Glutamatergic neuron (in vitro differentiated cells): ENCODE data around the gene SLC35B3. TPM values are rescaled to one million over a fixed set of nuclear protein-coding genes. Genes with fewer than 3 reads are reported as not detected.
"Not testable (repeated sequence)": the region's sequence is repeated elsewhere in the genome, so short reads cannot be mapped to it uniquely, and the experiment has no call there.

Source experiments
- DNase-seq: peaks from one replicate; pipeline ENCODE4 v3.0.0; 2022
- H3K27ac Mint-ChIP-seq: one replicate; pipeline ENCODE4 v1.8.0; 2020; ENCODE audit warnings: mild to moderate bottlenecking, mixed read lengths, inconsistent platforms; ENCODE audit not compliant: unreplicated experiment
- H3K27me3 Mint-ChIP-seq: one replicate; pipeline ENCODE4 v1.8.0; 2020; ENCODE audit warnings: mild to moderate bottlenecking, moderate library complexity, mixed read lengths, inconsistent platforms; ENCODE audit not compliant: unreplicated experiment
- H3K36me3 Mint-ChIP-seq: one replicate; pipeline ENCODE4 v1.8.0; 2020; ENCODE audit warnings: mild to moderate bottlenecking, mixed read lengths, inconsistent platforms; ENCODE audit not compliant: unreplicated experiment
- H3K4me1 Mint-ChIP-seq: one replicate; pipeline ENCODE4 v1.8.0; 2020; ENCODE audit warnings: mild to moderate bottlenecking, low read depth, mixed read lengths, inconsistent platforms; ENCODE audit not compliant: unreplicated experiment
- H3K4me3 Mint-ChIP-seq: one replicate; pipeline ENCODE4 v1.8.0; 2020; ENCODE audit warnings: mild to moderate bottlenecking, mixed read lengths, inconsistent platforms; ENCODE audit not compliant: unreplicated experiment
- H3K9me3 Mint-ChIP-seq: one replicate; pipeline ENCODE4 v1.8.0; 2020; ENCODE audit warnings: mild to moderate bottlenecking, moderate library complexity, mixed read lengths, inconsistent platforms; ENCODE audit not compliant: unreplicated experiment
- CTCF ChIP-seq: fragments of 200-600 bp; sonication (generic); IDR thresholded peaks from one replicate; pipeline ENCODE4 v1.5.0; 2021; ENCODE audit not compliant: partially characterized antibody, unreplicated experiment
- total RNA-seq: library from RNA; stranded (reverse); fragmentation: NEBNext Ultra II Directional; extraction: Animal tissue kit (Norgen Biotek cat#: 25700); gene quantifications from one replicate; pipeline ENCODE4 v1.2.1, GENCODE V29; 2021; ENCODE audit not compliant: unreplicated experiment

SLC35B3 gene
- total RNA-seq, 1 donor from 2014 or later, result 12.4 TPM

- no peak overlapping the region for H3K4me3 Mint-ChIP-seq
- no peak for TF ChIP-seq CTCF
- H3K4me1 Mint-ChIP-seq, result no peaks in the 10 kb centered on the region
- H3K27ac Mint-ChIP-seq, result no peak overlapping the region
- no peaks in the 10 kb centered on the region for H3K9me3 Mint-ChIP-seq
- H3K27me3 Mint-ChIP-seq, result no peaks in the 10 kb centered on the region
- DNase-seq, result no peak
- no peaks in the 10 kb centered on the region for H3K36me3 Mint-ChIP-seq
These were observed 15.2 kb downstream of the SLC35B3 start for GRCh38 chr6:8420031-8420588.

- no peak overlapping the region for H3K4me3 Mint-ChIP-seq
These were observed 19.4 kb downstream of the SLC35B3 start for GRCh38 chr6:8415913-8416312.

GRCh38 chr6:8415280-8415679 lies 20.1 kb downstream of the SLC35B3 start:
- Mint-ChIP-seq H3K27ac (no peak overlapping the region), H3K4me1 (no peaks in the 10 kb centered on the region), H3K27me3 (peaks cover 2% of the 10 kb centered on the region), H3K9me3 (no peaks in the 10 kb centered on the region), H3K4me3 (no peak overlapping the region), H3K36me3 (peaks cover 8% of the 10 kb centered on the region)
- no peak for DNase-seq
- no peak for TF ChIP-seq CTCF

More at GRCh38 chr6:8415913-8416312, 19.4 kb downstream of the SLC35B3 start:
- Mint-ChIP-seq H3K36me3 (peaks cover 3% of the 10 kb centered on the region), H3K4me1 (no peaks in the 10 kb centered on the region), H3K9me3 (no peaks in the 10 kb centered on the region), H3K27ac (no peak overlapping the region), H3K27me3 (peaks cover 2% of the 10 kb centered on the region)
- no peak for DNase-seq
- TF ChIP-seq CTCF, result no peak

GRCh38 chr6:8414844-8415243 lies 20.5 kb downstream of the SLC35B3 start:
- H3K36me3 Mint-ChIP-seq, result peaks cover 12% of the 10 kb centered on the region
- DNase-seq, result no peak

GRCh38 chr6:8405946-8406345 lies 29.4 kb downstream of the SLC35B3 start:
- DNase-seq, H3K27me3 Mint-ChIP-seq, H3K9me3 Mint-ChIP-seq, H3K4me1 Mint-ChIP-seq, H3K4me3 Mint-ChIP-seq, H3K27ac Mint-ChIP-seq: not testable (repeated sequence)
- H3K36me3 Mint-ChIP-seq, result peaks cover 18% of the 10 kb centered on the region

More at GRCh38 chr6:8414844-8415243, 20.5 kb downstream of the SLC35B3 start:
- Mint-ChIP-seq H3K27ac (no peak overlapping the region), H3K4me1 (no peaks in the 10 kb centered on the region), H3K27me3 (peaks cover 2% of the 10 kb centered on the region), H3K9me3 (no peaks in the 10 kb centered on the region), H3K4me3 (no peak overlapping the region)
- no peak for TF ChIP-seq CTCF
